Neuronal stem cell (in vitro differentiated cells): Measurements from ENCODE around the gene GPR137B.

ENCODE experiments used
- DNase-seq: peaks from one replicate; pipeline ENCODE4 v3.0.0-alpha.2; 2013; ENCODE audit warnings: low spot score
- H2AFZ ChIP-seq: one replicate; pipeline ENCODE4 v1.6.1; 2013; ENCODE audit warnings: mild to moderate bottlenecking, low read length, inconsistent platforms
- H2AK5ac ChIP-seq: 2 replicates; pipeline ENCODE4 v1.6.1; 2013; ENCODE audit warnings: low read depth, mild to moderate bottlenecking, inconsistent platforms, low read length, moderate library complexity, mixed read lengths
- H2BK120ac ChIP-seq: 2 replicates; pipeline ENCODE4 v1.6.1; 2013; ENCODE audit warnings: low read depth, mild to moderate bottlenecking, inconsistent platforms, low read length, moderate library complexity, mixed read lengths
- H2BK12ac ChIP-seq: one replicate; pipeline ENCODE4 v1.6.1; 2013; ENCODE audit warnings: low read length, inconsistent platforms
- H2BK15ac ChIP-seq: 2 replicates; pipeline ENCODE4 v1.6.1; 2013; ENCODE audit warnings: mild to moderate bottlenecking, low read length, inconsistent platforms, mixed read lengths
- H2BK5ac ChIP-seq: one replicate; pipeline ENCODE4 v1.6.1; 2013; ENCODE audit warnings: inconsistent platforms, mild to moderate bottlenecking, low read length, moderate library complexity
- H3K14ac ChIP-seq: one replicate; pipeline ENCODE4 v1.6.1; 2013; ENCODE audit warnings: low read length, inconsistent platforms
- H3K18ac ChIP-seq: 2 replicates; pipeline ENCODE4 v1.6.1; 2013; ENCODE audit warnings: low read length, inconsistent platforms
- H3K23ac ChIP-seq: 2 replicates; pipeline ENCODE4 v1.6.1; 2013; ENCODE audit warnings: low read depth, mild to moderate bottlenecking, mixed read lengths, low read length, inconsistent platforms; ENCODE audit not compliant: poor library complexity
- H3K27ac ChIP-seq: replicated peaks from 3 replicates; pipeline ENCODE4 v1.5.1; 2013; ENCODE audit warnings: low read length, inconsistent platforms
- H3K27me3 ChIP-seq, 3 experiments: 2 replicates each; pipeline ENCODE4 v1.6.1; 2013; ENCODE audit warnings: low read length in 3 of 3, mild to moderate bottlenecking in 2 of 3, inconsistent platforms in 1 of 3, low read depth in 1 of 3, mixed read lengths in 1 of 3, moderate library complexity in 1 of 3; ENCODE audit not compliant: control insufficient read depth in 3 of 3, insufficient read depth in 3 of 3
- H3K36me3 ChIP-seq, 2 donors: replicated peaks in 1 of 2; 2 replicates each; pipeline ENCODE4 v1.6.1; 2013; ENCODE audit warnings: low read length in 2 of 2; ENCODE audit not compliant: control insufficient read depth in 2 of 2, insufficient read depth in 2 of 2
- H3K4ac ChIP-seq: 2 replicates; pipeline ENCODE4 v1.6.1; 2013; ENCODE audit warnings: inconsistent platforms, mild to moderate bottlenecking, low read length, moderate library complexity
- H3K4me1 ChIP-seq, 2 donors: 1 replicate in 1 of 2; 2 replicates in 1 of 2; pipeline ENCODE4 v1.6.1; 2013; ENCODE audit warnings: low read length in 2 of 2, low read depth in 1 of 2; ENCODE audit not compliant: control insufficient read depth in 2 of 2, insufficient read depth in 1 of 2
- H3K4me2 ChIP-seq: one replicate; pipeline ENCODE4 v1.6.1; 2013; ENCODE audit warnings: mild to moderate bottlenecking, low read length, inconsistent platforms; ENCODE audit not compliant: insufficient read depth, poor library complexity, severe bottlenecking
- H3K4me3 ChIP-seq, 2 donors: 2 replicates each; pipeline ENCODE4 v1.5.1; 2013; ENCODE audit warnings: low read length in 2 of 2, mild to moderate bottlenecking in 2 of 2, inconsistent platforms in 1 of 2, moderate library complexity in 1 of 2
- H3K79me1 ChIP-seq: one replicate; pipeline ENCODE4 v1.6.1; 2013; ENCODE audit warnings: low read depth, mild to moderate bottlenecking, inconsistent platforms, low read length, moderate library complexity
- H3K9ac ChIP-seq: one replicate; pipeline ENCODE4 v1.6.1; 2013; ENCODE audit warnings: mild to moderate bottlenecking, low read depth, low read length, inconsistent platforms; ENCODE audit not compliant: poor library complexity
- H3K9me3 ChIP-seq, 2 donors: replicated peaks in 1 of 2; 2 replicates each; pipeline versions ENCODE3 to v1.6.1; 2013; ENCODE audit warnings: low read length in 2 of 2, mild to moderate bottlenecking in 2 of 2, inconsistent platforms in 1 of 2, low read depth in 1 of 2, mixed read lengths in 1 of 2, moderate library complexity in 1 of 2; ENCODE audit not compliant: control insufficient read depth in 2 of 2, insufficient read depth in 1 of 2
- H4K8ac ChIP-seq: one replicate; pipeline ENCODE4 v1.6.1; 2013; ENCODE audit warnings: low read depth, mild to moderate bottlenecking, inconsistent platforms, low read length, moderate library complexity
- H4K91ac ChIP-seq: one replicate; pipeline ENCODE4 v1.6.1; 2013; ENCODE audit warnings: low read length, low read depth, mild to moderate bottlenecking, inconsistent platforms; ENCODE audit not compliant: poor library complexity
- WGBS, 2 donors: extraction: QIAGEN DNeasy Blood & Tissue Kit; methylation state at CpG; one replicate each; pipeline ENCODE4 v1.1.7; 2013; ENCODE audit warnings: missing lambda C conversion rate in 2 of 2, mixed read lengths in 1 of 2; ENCODE audit not compliant: insufficient read length in 2 of 2, insufficient replicate concordance in 1 of 2; ENCODE audit errors: extremely low coverage in 2 of 2; 5-methylcytosine and 5-hydroxymethylcytosine counted together

Gene GPR137B

GRCh38 chr1:236257216-236257615 lies 114.9 kb downstream of the GPR137B start:
- no peaks in the 10 kb centered on the region for H3K27me3 ChIP-seq
- H3K4me2 ChIP-seq = no peak overlapping the region
- H3K36me3 ChIP-seq = no peaks in the 10 kb centered on the region
- H3K4me3 ChIP-seq = no peak overlapping the region
- no peaks in the 10 kb centered on the region for H3K4me1 ChIP-seq
- no peak overlapping the region for H2AK5ac ChIP-seq
- no peak overlapping the region for H3K14ac ChIP-seq
- H3K79me1 ChIP-seq = no peaks in the 10 kb centered on the region
- no peak overlapping the region for H3K18ac ChIP-seq
- H3K4ac ChIP-seq = no peak overlapping the region
- H2BK120ac ChIP-seq = no peak overlapping the region
- H3K23ac ChIP-seq = no peak overlapping the region
- H2BK12ac ChIP-seq = no peak overlapping the region
- H3K9me3 ChIP-seq = no peaks in the 10 kb centered on the region
- no peak overlapping the region for H4K91ac ChIP-seq
- DNase-seq = no peak
- H3K27ac ChIP-seq = no peak overlapping the region
- no peak overlapping the region for H3K9ac ChIP-seq
- H2BK15ac ChIP-seq = no peak overlapping the region
- H2AFZ ChIP-seq = no peak overlapping the region
- H4K8ac ChIP-seq = no peak overlapping the region
- H2BK5ac ChIP-seq = no peak overlapping the region

- H2BK15ac ChIP-seq = no peak overlapping the region
- no peak overlapping the region for H3K18ac ChIP-seq
- no peak overlapping the region for H3K23ac ChIP-seq
- no peaks in the 10 kb centered on the region for H3K27me3 ChIP-seq
- H3K4ac ChIP-seq = no peak overlapping the region
- no peak overlapping the region for H2AFZ ChIP-seq
- no peak overlapping the region for H3K27ac ChIP-seq
- DNase-seq = no peak
- H2AK5ac ChIP-seq = no peak overlapping the region
- no peaks in the 10 kb centered on the region for H3K79me1 ChIP-seq
- no peaks in the 10 kb centered on the region for H3K36me3 ChIP-seq
- no peak overlapping the region for H2BK120ac ChIP-seq
- no peaks in the 10 kb centered on the region for H3K9me3 ChIP-seq
- no peak overlapping the region for H4K91ac ChIP-seq
- no peaks in the 10 kb centered on the region for H3K4me1 ChIP-seq
- no peak overlapping the region for H3K9ac ChIP-seq
- no peak overlapping the region for H3K4me3 ChIP-seq
- no CpG with 5 or more reads among the region's 4 CpGs for WGBS, 2 donors
- no peak overlapping the region for H4K8ac ChIP-seq
- no peak overlapping the region for H2BK5ac ChIP-seq
- H3K4me2 ChIP-seq = no peak overlapping the region
- no peak overlapping the region for H3K14ac ChIP-seq
- no peak overlapping the region for H2BK12ac ChIP-seq
Measured at GRCh38 chr1:236258114-236258622, 115.8 kb downstream of the GPR137B start.
